GM19468 (cell line): ENCODE measurements around the gene S100A1.
A peak's percentile ranks its signal among the peaks of the same experiment; 100 is the strongest.
"Not testable (repeated sequence)": the region's sequence is repeated elsewhere in the genome, so short reads cannot be mapped to it uniquely, and the experiment has no call there.

ENCODE experiments used
- ATAC-seq: cut with Tn5 transposase; IDR thresholded peaks from one replicate; pipeline ENCODE4 v1.9.1; 2021; ENCODE audit warnings: mild to moderate bottlenecking, moderate library complexity, moderate number of reproducible peaks; ENCODE audit not compliant: unreplicated experiment; ENCODE audit errors: extremely low read depth

The S100A1 gene

DNA sequence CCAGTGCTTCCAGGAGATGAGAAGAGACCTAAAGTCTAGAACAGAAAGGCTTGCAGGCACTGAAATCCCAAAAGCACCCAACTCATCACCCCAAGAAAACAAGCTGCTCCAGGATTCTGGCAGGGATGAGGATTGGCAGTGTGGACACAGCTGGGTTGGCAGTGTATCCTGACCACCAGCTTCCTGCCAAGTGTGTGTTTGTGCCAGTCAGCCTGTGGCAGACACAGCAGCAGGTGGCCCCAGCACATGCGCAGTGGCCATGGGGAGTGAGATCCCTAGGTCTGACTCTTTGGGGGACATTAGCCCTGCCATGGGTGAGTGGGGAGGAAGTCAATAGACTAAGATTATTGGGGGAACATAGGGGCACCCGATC lies 21.6 kb downstream of the S100A1 start:
- no peak for ATAC-seq

DNA sequence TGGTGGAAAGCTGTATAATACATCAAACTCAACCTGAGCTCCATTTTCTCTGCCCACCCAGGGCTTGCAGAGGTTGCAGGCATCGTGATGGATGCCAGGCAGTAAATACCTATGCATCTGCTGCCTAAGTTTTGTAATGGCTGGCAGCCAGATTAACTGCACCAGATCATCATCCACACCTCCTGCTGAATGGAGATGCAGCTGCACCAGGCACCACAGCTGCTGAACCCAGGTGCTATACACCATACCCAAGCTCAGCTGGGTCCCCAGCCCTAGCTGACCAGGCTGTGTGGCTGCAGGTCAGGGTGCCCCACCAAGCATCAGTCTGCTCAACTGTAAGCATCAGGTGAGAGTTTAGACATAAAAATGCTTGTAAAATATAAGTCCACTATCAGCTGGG lies 23.5 kb downstream of the S100A1 start:
- ATAC-seq: no peak

- ATAC-seq: no peak
These were observed 24.7 kb downstream of the S100A1 start for GRCh38 chr1:153652805-153653500.

GRCh38 chr1:153655333-153655732 lies 27.1 kb downstream of the S100A1 start:
- no peak for ATAC-seq

GRCh38 chr1:153658400-153659174 lies 30.4 kb downstream of the S100A1 start, which contains the start of gene SNAPIN:
TSS of gene SNAPIN (plus strand) at chr1:153658703. CDS start at chr1:153658744, 41 bp downstream.
- peak; percentile 83 for ATAC-seq

DNA sequence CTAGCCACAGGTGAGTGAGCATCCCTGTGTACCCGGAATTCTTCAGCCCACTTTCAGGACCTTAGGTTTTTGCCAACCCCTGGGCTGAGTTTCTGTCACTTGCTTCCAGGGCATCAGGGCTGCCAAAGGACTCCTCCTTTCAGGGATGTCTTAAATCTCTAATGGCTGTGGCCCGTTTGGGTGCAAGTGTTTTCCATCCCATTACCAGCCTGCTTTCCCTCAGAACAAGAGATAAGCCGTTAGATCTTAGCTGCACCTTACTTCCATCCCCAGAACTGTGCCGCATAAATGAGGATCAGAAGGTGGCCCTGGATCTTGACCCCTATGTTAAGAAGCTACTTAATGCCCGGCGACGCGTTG lies 30.9 kb downstream of the S100A1 start:
- ATAC-seq: no peak

GRCh38 chr1:153659656-153660055 lies 31.4 kb downstream of the S100A1 start:
- ATAC-seq: no peak

DNA sequence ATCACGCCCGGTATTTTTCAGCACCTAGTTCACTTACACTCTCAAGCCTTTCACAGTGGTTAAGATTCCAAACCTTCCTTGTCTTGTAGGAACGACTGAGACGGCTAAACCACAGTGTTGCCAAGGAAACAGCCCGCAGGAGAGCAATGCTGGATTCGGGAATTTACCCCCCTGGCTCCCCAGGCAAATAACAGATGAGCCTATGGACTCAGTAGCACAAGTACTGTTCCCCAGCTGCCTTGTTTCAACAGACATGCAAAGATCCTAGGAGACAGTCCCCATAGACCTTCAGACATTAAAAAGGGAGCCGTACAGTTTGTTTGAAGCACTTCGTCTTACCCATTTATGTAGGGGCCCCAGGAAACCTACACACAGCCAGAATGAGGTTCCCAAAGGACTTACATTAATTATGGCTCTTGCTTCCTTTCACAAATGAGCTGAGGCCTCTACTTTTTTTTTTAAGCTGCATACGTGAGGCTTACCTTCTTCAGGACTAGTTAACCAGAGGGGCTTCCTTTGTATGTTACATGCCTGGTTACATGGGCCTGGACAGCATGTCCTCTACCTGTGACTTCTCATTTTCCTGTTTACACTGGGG lies 33.0 kb downstream of the S100A1 start:
- ATAC-seq: no peak

DNA sequence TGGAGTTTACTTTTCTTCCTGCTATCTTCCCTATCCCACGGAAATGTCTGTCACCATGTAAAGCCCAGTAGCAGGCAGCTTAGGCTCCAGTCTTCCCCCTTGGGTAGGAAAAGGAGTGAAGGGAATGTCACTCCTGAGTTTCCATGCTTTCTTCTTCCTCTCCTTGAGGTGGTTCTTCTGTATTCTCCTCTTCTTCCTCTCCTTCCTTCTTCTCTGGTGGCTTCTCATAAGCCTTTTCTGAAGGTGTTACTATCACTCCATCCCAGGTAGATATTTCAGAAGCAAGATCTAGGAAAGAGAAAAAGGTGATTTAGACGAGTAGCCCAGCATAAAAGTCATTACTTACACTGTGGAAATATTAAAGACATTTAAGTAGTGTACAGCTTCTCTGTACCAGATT lies 34.0 kb downstream of the S100A1 start:
- no peak for ATAC-seq

DNA sequence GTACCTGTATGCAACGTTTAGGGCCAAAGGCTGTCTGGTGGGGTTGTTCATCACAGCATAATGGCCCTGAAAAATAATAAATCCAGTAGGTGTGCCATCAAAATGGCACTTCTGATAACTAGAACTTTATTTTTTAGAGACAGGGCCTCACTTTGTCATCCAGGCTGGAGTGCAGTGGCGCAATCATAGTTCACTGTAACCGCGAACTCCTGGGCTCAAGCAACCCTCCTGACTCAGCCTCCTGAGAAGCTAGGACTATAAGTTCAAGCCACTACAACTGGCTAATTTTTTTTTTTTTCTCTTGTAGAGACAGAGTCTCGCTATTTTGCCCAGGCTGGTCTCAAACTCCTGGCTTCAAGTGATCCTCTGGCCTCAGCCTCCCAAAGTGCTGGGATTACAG lies 35.0 kb downstream of the S100A1 start:
- ATAC-seq: no peak

DNA sequence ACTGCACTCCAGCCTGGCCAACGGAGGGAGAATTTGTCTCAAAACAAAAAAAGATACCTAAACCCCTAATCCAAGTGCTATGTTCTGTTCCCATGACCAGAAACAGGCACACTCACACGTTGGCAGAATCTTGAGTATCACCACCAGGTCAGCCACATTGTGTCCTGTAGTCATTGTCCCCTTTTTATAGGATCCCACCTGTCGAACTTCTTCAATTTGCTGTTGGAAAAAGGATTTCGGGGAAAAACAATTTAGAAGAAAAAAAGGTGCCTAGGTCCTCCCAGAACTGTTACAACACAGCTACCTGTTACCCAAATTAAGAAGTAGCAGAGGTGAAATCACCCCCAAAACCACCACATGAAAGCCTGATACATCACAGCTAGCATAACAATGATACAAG lies 39.2 kb downstream of the S100A1 start:
- ATAC-seq: no peak

- not testable (repeated sequence) for ATAC-seq
These were observed 40.4 kb downstream of the S100A1 start for GRCh38 chr1:153668672-153669071.

GRCh38 chr1:153669606-153670005 lies 41.4 kb downstream of the S100A1 start:
- ATAC-seq: no peak

- no peak for ATAC-seq
These were observed 42.1 kb downstream of the S100A1 start for GRCh38 chr1:153670257-153670858.

DNA sequence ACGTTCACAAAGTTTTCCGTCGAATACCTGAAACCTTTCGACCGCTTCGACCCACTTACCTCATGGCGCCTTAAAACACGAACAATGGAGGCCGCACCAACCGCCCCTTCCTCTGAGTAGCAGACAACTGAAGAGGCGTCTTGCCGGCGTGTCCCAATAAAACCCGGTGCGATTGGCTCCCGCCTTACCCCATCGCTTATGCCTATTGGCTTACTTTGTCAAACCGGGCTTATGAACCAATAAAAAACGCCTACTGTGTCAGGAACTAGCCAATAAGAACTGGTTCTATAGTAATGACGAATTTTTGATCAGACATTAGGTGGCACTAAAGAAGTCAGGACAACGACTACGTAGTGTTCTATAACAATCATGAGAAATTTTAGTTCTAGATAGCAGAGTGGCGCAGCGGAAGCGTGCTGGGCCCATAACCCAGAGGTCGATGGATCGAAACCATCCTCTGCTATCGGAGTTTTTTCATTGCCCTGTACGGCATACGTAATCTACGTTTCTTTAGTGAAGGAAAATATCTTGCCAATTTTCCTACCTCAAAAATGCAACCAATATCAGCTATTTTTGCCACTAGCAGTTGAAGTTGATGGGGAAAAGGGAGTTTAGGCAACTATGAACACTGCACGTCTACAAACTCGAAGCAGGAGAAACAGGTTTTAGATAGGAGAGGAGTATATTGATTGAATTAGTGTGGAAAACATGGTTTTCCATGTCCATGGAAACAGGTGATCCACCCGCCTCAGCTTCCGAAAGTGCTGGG lies 42.8 kb downstream of the S100A1 start, which contains the start of gene ILF2:
ILF2 (minus strand) TSS at position 135 of the 769 bp plus-strand sequence; CDS start at position 64, 71 bp downstream.
- ATAC-seq: peak; percentile 81

DNA sequence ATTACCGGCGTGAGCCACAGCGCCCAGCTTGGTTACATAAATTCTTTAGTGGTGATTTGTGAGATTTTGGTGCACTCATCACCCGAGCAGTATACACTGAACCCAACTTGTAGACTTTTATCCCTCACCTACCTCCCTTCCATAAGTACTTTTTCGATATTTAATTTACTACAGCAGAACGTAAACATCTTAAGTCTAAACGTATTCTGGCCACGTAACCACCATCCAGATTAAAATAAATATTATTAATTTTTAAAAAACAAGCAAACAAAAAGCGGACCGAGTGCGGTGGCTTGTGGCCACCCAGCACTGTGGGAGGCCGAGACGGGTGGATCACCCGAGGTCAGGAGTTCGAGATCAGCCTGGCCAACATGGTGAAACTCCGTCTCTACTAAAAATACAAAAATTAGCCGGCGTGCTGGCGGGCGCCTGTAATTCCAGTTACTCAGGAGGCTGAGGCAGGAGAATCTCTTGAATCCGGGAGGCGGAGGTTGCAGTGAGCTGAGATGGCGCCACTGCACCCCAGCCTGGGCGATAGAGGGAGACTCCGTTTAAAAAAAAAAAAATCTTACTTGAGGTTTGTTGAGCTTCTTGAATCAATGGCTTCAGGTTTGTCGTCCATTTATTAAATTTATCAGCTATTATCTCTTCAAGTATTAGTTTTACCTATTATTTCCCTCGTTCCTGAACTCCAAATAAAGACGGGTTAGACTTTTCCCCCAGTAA lies 43.6 kb downstream of the S100A1 start:
- ATAC-seq: not testable (repeated sequence)

DNA sequence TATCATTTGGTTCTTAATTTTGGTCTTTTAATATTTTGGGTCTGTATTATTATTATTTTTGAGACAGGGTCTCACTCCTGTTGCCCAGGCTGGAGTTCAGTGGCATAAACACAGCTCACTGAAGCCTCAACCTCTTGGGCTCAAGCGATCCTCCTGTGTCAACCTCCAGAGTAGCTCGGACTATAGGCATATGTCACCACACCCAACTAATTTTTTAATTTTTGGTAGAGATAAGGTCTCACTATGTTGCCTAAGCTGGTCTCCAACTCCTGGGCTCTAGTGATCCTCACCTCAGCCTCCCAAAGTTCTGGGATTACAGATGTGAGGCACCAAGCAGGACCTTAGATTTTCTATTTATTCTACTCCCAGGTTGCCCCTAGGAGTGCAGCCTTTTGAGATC lies 45.3 kb downstream of the S100A1 start:
- ATAC-seq: no peak

- ATAC-seq: no peak
These were observed 49.7 kb downstream of the S100A1 start for GRCh38 chr1:153677718-153678518.
